ENCODE measurements around the gene LPP. TPM values are rescaled to one million over a fixed set of nuclear protein-coding genes. Genes with fewer than 3 reads are reported as not detected.
A peak's percentile ranks its signal among the peaks of the same experiment; 100 is the strongest.

The LPP gene
- total and polyA plus RNA-seq, 2 donors (not counting 1 experiment from before 2014, with no cell fraction given): 7.6 to 81.7 TPM

DNA sequence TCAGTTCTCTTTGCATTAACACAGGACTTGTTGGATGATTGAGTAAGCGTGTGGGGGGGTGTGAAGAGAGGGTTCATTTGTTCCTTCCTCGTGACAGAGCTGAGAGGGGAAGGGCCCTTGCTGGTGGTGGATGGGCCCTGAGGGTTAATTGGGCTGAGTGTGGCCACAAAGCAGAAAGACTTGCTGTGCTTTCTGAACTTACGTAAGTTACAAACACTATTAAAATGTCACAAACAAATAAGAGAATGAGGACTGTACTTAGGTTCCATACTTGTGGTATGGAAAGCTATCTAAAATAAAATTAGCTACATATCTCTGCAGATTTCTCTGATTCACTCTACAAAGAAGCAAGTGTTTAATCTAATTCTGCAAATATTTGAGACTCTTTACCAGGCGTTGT, 231.3 kb downstream of the LPP start:
- intact Hi-C loops (cut with micrococcal nuclease): no loop called here
- ATAC-seq (ENCODE audit: low read depth) (no peak), DNase-seq (peak; percentile 43)
- peak overlapping the region; percentile 0 for H3K4me3 Mint-ChIP-seq
- TF ChIP-seq, protein P1, sequence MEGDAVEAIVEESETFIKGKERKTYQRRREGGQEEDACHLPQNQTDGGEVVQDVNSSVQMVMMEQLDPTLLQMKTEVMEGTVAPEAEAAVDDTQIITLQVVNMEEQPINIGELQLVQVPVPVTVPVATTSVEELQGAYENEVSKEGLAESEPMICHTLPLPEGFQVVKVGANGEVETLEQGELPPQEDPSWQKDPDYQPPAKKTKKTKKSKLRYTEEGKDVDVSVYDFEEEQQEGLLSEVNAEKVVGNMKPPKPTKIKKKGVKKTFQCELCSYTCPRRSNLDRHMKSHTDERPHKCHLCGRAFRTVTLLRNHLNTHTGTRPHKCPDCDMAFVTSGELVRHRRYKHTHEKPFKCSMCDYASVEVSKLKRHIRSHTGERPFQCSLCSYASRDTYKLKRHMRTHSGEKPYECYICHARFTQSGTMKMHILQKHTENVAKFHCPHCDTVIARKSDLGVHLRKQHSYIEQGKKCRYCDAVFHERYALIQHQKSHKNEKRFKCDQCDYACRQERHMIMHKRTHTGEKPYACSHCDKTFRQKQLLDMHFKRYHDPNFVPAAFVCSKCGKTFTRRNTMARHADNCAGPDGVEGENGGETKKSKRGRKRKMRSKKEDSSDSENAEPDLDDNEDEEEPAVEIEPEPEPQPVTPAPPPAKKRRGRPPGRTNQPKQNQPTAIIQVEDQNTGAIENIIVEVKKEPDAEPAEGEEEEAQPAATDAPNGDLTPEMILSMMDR (IDR thresholded peaks at IDR 0.05): no peak
- TF ChIP-seq EZH2 (IDR thresholded peaks at IDR 0.05; ENCODE audit: borderline replicate concordance, insufficient read depth, low read depth, low read length, poor library complexity, severe bottlenecking): no peak
- WGBS (ENCODE audit: insufficient coverage): no CpG with 5 or more reads among the region's 4 CpGs
- Histone ChIP-seq H3K9me3 (ENCODE audit: control extremely low read depth in 1 of 3, control insufficient read depth in 2 of 3, insufficient read depth in 1 of 3, low read length in 2 of 3) (peaks cover 0 to 4% (median 0%) of the 10 kb centered on the region in 3 donors), H3K9ac (ENCODE audit: low read length) (no peak overlapping the region), H3K4me2 (replicated peaks; ENCODE audit: low read depth, low read length, poor library complexity, severe bottlenecking) (peak overlapping the region; percentile 44), H2AFZ (ENCODE audit: insufficient read depth, low read depth, low read length, poor library complexity, severe bottlenecking) (peak overlapping the region; percentile 49), H3K4me1 (ENCODE audit: control insufficient read depth in 2 of 2, insufficient read depth in 2 of 2, low read length in 2 of 2) (peaks cover 47 to 53% of the 10 kb centered on the region in 2 donors), H3K4me3 (ENCODE audit: control extremely low read depth in 1 of 5, extremely low read depth in 1 of 5, insufficient read depth in 1 of 5, low read depth in 2 of 5, low read length in 4 of 5) (no peak overlapping the region), H3K27ac (ENCODE audit: low read length in 2 of 2) (peak overlapping the region; percentile 53 to 70), H3K27me3 (replicated peaks in 1 of 4; ENCODE audit: control extremely low read depth in 1 of 4, control insufficient read depth in 3 of 4, insufficient read depth in 4 of 4, low read length in 3 of 4) (no peaks in the 10 kb centered on the region), H3K79me2 (ENCODE audit: control insufficient read depth, insufficient read depth, low read length) (peaks cover 14% of the 10 kb centered on the region), H4K20me1 (ENCODE audit: control insufficient read depth, insufficient read depth, low read length, poor library complexity, severe bottlenecking) (no peaks in the 10 kb centered on the region), H3K36me3 (replicated peaks in 1 of 2; ENCODE audit: control extremely low read depth in 1 of 2, control insufficient read depth in 1 of 2, extremely low read depth in 1 of 2, insufficient read depth in 2 of 2, low read length in 1 of 2) (no peaks in the 10 kb centered on the region)
- CTCF ChIA-PET: interaction anchor here (2.8 kb wide), 1 partner anchor 645 kb away, joined by 12 read pairs; no protein-coding TSS in a partner anchor
- H3K4me1 Mint-ChIP-seq: peaks cover 66% of the 10 kb centered on the region
- H3K27ac Mint-ChIP-seq: peak overlapping the region; percentile 32
- no peaks in the 10 kb centered on the region for H3K27me3 Mint-ChIP-seq
- no peaks in the 10 kb centered on the region for H3K9me3 Mint-ChIP-seq (ENCODE audit: insufficient read depth)
- POLR2A ChIA-PET: no interaction called here

- peak overlapping the region; percentile 58 for H2AFZ ChIP-seq (ENCODE audit: insufficient read depth, low read depth, low read length, poor library complexity, severe bottlenecking)
- no peaks in the 10 kb centered on the region for H3K27me3 ChIP-seq (replicated peaks in 1 of 4; ENCODE audit: control extremely low read depth in 1 of 4, control insufficient read depth in 3 of 4, insufficient read depth in 4 of 4, low read length in 3 of 4)
- DNase-seq: peak; percentile 86
- peaks cover 0 to 4% (median 0%) of the 10 kb centered on the region in 3 donors for H3K9me3 ChIP-seq (ENCODE audit: control extremely low read depth in 1 of 3, control insufficient read depth in 2 of 3, insufficient read depth in 1 of 3, low read length in 2 of 3)
- peaks cover 8% of the 10 kb centered on the region for H3K79me2 ChIP-seq (ENCODE audit: control insufficient read depth, insufficient read depth, low read length)
- H3K4me1 ChIP-seq (ENCODE audit: control insufficient read depth in 2 of 2, insufficient read depth in 2 of 2, low read length in 2 of 2): peaks cover 55 to 75% of the 10 kb centered on the region in 2 donors
- POLR2A ChIA-PET: interaction anchor here (0.6 to 1.2 kb wide), 7 partner anchors 10 to 644 kb away, joined by 3 to 8 read pairs (median 3); partner anchors contain the start of gene BCL6
- intact Hi-C loops (cut with micrococcal nuclease): loop anchor here (1.0 to 2.0 kb wide), 5 partner anchors 10 to 645 kb away; partner anchors contain the start of genes BCL6 and LPP
- WGBS (ENCODE audit: insufficient coverage): 7% methylated on average over 2 of the region's 5 CpGs
- H3K36me3 ChIP-seq (replicated peaks in 1 of 2; ENCODE audit: control extremely low read depth in 1 of 2, control insufficient read depth in 1 of 2, extremely low read depth in 1 of 2, insufficient read depth in 2 of 2, low read length in 1 of 2): no peaks in the 10 kb centered on the region
- H3K27ac ChIP-seq (ENCODE audit: low read length in 2 of 2): peak overlapping the region; percentile 94 to 96
- H3K4me3 Mint-ChIP-seq: peak overlapping the region; percentile 82
- peak overlapping the region; percentile 99 for H3K27ac Mint-ChIP-seq
- no peak for TF ChIP-seq EZH2 (IDR thresholded peaks at IDR 0.05; ENCODE audit: borderline replicate concordance, insufficient read depth, low read depth, low read length, poor library complexity, severe bottlenecking)
- TF ChIP-seq, protein P1 (IDR thresholded peaks at IDR 0.05): no peak
- no peaks in the 10 kb centered on the region for H3K27me3 Mint-ChIP-seq
- H3K4me1 Mint-ChIP-seq: peaks cover 80% of the 10 kb centered on the region
- ATAC-seq (ENCODE audit: low read depth): peak; percentile 88
- H3K4me3 ChIP-seq (ENCODE audit: control extremely low read depth in 1 of 5, extremely low read depth in 1 of 5, insufficient read depth in 1 of 5, low read depth in 2 of 5, low read length in 4 of 5): peak overlapping the region in 1 of 5 experiments; percentile 42
- no peaks in the 10 kb centered on the region for H3K9me3 Mint-ChIP-seq (ENCODE audit: insufficient read depth)
- CTCF ChIA-PET: interaction anchor here (0.5 to 3.1 kb wide), 17 partner anchors 10 to 651 kb away, joined by 3 to 20 read pairs (median 3); no protein-coding TSS in a partner anchor
- H3K4me2 ChIP-seq (replicated peaks; ENCODE audit: low read depth, low read length, poor library complexity, severe bottlenecking): peak overlapping the region; percentile 56
- H3K9ac ChIP-seq (ENCODE audit: low read length): peak overlapping the region; percentile 34
- H4K20me1 ChIP-seq (ENCODE audit: control insufficient read depth, insufficient read depth, low read length, poor library complexity, severe bottlenecking): no peaks in the 10 kb centered on the region
These were observed 235.9 kb downstream of the LPP start for GRCh38 chr3:188389711-188390342.
